Measurements from ENCODE around the gene MAML3. TPM values are rescaled to one million over a fixed set of nuclear protein-coding genes. Genes with fewer than 3 reads are reported as not detected.
"Not testable (repeated sequence)": the region's sequence is repeated elsewhere in the genome, so short reads cannot be mapped to it uniquely, and the experiment has no call there.

The MAML3 gene
- total RNA-seq, 1 experiment from 2014 or later: 8.6 TPM

GRCh38 chr4:139963708-139964107 is 190.3 kb downstream of the MAML3 start:
- no peak for DNase-seq (ENCODE audit: low spot score)

GRCh38 chr4:139962130-139962684 is 191.8 kb downstream of the MAML3 start:
- DNase-seq (ENCODE audit: low spot score): no peak

- DNase-seq (ENCODE audit: low spot score): no peak
Observed at GRCh38 chr4:139961344-139961946, 192.5 kb downstream of the MAML3 start.

GRCh38 chr4:139959396-139959795 is 194.6 kb downstream of the MAML3 start:
- DNase-seq (ENCODE audit: low spot score): no peak

- DNase-seq (ENCODE audit: low spot score): no peak
Observed at GRCh38 chr4:139958739-139959098, 195.3 kb downstream of the MAML3 start.

- DNase-seq (ENCODE audit: low spot score): no peak
Observed at GRCh38 chr4:139957986-139958738, 195.8 kb downstream of the MAML3 start.

- no peak for DNase-seq (ENCODE audit: low spot score)
Observed at GRCh38 chr4:139957065-139957464, 196.9 kb downstream of the MAML3 start.

- no peak for DNase-seq (ENCODE audit: low spot score)
Observed at GRCh38 chr4:139956507-139957017, 197.4 kb downstream of the MAML3 start.

- DNase-seq (ENCODE audit: low spot score): no peak
Observed at GRCh38 chr4:139955600-139955999, 198.4 kb downstream of the MAML3 start.

GRCh38 chr4:139954512-139954911 is 199.5 kb downstream of the MAML3 start:
- no peak for DNase-seq (ENCODE audit: low spot score)

- no peak for DNase-seq (ENCODE audit: low spot score)
Observed at GRCh38 chr4:139951021-139951420, 203.0 kb downstream of the MAML3 start.

- no peak for DNase-seq (ENCODE audit: low spot score)
Observed at GRCh38 chr4:139950568-139950967, 203.4 kb downstream of the MAML3 start.

- not testable (repeated sequence) for DNase-seq (ENCODE audit: low spot score)
Observed at GRCh38 chr4:139944916-139945315, 209.1 kb downstream of the MAML3 start.

GRCh38 chr4:139943277-139943676 is 210.7 kb downstream of the MAML3 start:
- no peak for DNase-seq (ENCODE audit: low spot score)

- no peak for DNase-seq (ENCODE audit: low spot score)
Observed at GRCh38 chr4:139942241-139942640, 211.7 kb downstream of the MAML3 start.

- DNase-seq (ENCODE audit: low spot score): no peak
Observed at GRCh38 chr4:139940600-139940999, 213.4 kb downstream of the MAML3 start.

- DNase-seq (ENCODE audit: low spot score): no peak
Observed at GRCh38 chr4:139938414-139938813, 215.6 kb downstream of the MAML3 start.

- DNase-seq (ENCODE audit: low spot score): no peak
Observed at GRCh38 chr4:139935911-139936310, 218.1 kb downstream of the MAML3 start.

GRCh38 chr4:139934708-139935195 is 219.2 kb downstream of the MAML3 start:
- no peak for DNase-seq (ENCODE audit: low spot score)

GRCh38 chr4:139934057-139934707 is 219.8 kb downstream of the MAML3 start:
- no peak for DNase-seq (ENCODE audit: low spot score)

GRCh38 chr4:139933541-139933940 is 220.4 kb downstream of the MAML3 start:
- peak; percentile 83 for DNase-seq (ENCODE audit: low spot score)

- DNase-seq (ENCODE audit: low spot score): no peak
Observed at GRCh38 chr4:139933104-139933503, 220.9 kb downstream of the MAML3 start.

All from HT-29 (cell line).